WERI-Rb-1 (cell line): Measurements from ENCODE around the gene CTNNA1.

ENCODE experiments used
- DNase-seq: peaks from one replicate; pipeline ENCODE4 v3.0.0-alpha.2; 2020
- H3K27ac ChIP-seq: fragments of 250-450 bp; sonication (Bioruptor Pico); 2 replicates; pipeline ENCODE4 v1.5.1; 2020; ENCODE audit warnings: mild to moderate bottlenecking, moderate library complexity
- H3K27me3 ChIP-seq: fragments of 250-450 bp; sonication (Bioruptor Pico); 2 replicates; pipeline ENCODE4 v1.5.1; 2021; ENCODE audit warnings: mild to moderate bottlenecking, low read depth, moderate library complexity; ENCODE audit not compliant: insufficient read depth, severe bottlenecking
- H3K36me3 ChIP-seq: fragments of 250-450 bp; sonication (Bioruptor Pico); 2 replicates; pipeline ENCODE4 v1.5.1; 2020; ENCODE audit warnings: mild to moderate bottlenecking, moderate library complexity
- H3K4me3 ChIP-seq: 2 replicates; pipeline ENCODE4 v1.5.1; 2011; ENCODE audit warnings: low read depth, mild to moderate bottlenecking, control low read depth, low read length
- H3K9me3 ChIP-seq: fragments of 250-450 bp; sonication (Bioruptor Pico); 2 replicates; pipeline ENCODE4 v1.5.1; 2021; ENCODE audit warnings: mild to moderate bottlenecking, moderate library complexity; ENCODE audit not compliant: severe bottlenecking
- TF ChIP-seq, protein P1 (sequence below): IDR thresholded peaks from 2 replicates; pipeline ENCODE4 v1.5.1; 2011; ENCODE audit warnings: low read depth, mild to moderate bottlenecking, control low read depth, inconsistent platforms, low read length

The CTNNA1 gene

GRCh38 chr5:138944527-138945322 lies 191.5 kb downstream of the CTNNA1 start:
- TF ChIP-seq, protein P1, sequence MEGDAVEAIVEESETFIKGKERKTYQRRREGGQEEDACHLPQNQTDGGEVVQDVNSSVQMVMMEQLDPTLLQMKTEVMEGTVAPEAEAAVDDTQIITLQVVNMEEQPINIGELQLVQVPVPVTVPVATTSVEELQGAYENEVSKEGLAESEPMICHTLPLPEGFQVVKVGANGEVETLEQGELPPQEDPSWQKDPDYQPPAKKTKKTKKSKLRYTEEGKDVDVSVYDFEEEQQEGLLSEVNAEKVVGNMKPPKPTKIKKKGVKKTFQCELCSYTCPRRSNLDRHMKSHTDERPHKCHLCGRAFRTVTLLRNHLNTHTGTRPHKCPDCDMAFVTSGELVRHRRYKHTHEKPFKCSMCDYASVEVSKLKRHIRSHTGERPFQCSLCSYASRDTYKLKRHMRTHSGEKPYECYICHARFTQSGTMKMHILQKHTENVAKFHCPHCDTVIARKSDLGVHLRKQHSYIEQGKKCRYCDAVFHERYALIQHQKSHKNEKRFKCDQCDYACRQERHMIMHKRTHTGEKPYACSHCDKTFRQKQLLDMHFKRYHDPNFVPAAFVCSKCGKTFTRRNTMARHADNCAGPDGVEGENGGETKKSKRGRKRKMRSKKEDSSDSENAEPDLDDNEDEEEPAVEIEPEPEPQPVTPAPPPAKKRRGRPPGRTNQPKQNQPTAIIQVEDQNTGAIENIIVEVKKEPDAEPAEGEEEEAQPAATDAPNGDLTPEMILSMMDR: no peak
- Histone ChIP-seq H3K27ac (no peak overlapping the region), H3K9me3 (no peaks in the 10 kb centered on the region), H3K4me3 (no peak overlapping the region), H3K36me3 (peaks cover 19% of the 10 kb centered on the region), H3K27me3 (no peaks in the 10 kb centered on the region)
- DNase-seq: no peak

DNA sequence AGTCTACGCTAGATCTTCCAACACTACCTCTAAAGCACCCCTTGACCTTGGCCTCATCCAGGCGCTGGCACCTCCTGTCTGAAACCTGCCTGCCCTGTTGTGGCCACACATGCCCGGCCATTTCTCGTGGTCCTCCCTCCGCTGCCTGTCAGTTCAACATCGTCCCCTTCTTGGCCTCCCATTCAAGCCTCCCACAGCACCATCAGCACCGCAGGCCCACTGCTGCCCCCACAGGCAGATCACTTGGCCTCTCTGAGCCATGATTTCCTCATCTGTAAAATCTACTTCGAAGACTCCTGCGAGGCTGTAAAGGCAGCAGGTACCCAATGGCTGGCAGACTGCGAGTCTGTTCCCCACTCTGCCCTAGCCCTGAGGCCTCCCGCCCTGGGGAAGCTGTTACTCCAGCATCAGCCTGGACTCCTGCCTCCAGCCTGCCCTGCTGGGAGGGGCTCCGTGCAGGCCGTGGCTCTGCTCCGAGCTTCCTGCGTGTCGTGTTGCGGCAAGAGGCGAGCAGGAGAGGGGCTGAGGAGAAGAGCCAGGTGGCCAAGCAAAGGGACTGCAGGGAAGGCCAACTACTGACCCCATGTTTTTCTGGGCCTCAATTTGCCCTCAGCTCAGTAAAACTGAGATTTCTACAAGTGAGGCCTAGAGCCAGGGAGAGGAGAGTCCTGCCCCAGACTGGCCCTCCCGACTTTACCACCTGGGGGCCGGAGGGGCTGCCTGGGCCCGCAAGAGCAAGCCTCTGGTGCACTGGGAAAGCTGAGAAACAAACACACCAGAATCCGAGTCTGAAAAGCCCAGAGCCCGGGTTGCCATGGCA lies 192.4 kb downstream of the CTNNA1 start:
- Histone ChIP-seq H3K4me3 (no peak overlapping the region), H3K27me3 (no peaks in the 10 kb centered on the region), H3K36me3 (peaks cover 19% of the 10 kb centered on the region), H3K9me3 (no peaks in the 10 kb centered on the region), H3K27ac (no peak overlapping the region)
- no peak for DNase-seq
- TF ChIP-seq, protein P1: 0 out of 2 replicates have a peak, but pooled peaks have one; percentile 13

DNA sequence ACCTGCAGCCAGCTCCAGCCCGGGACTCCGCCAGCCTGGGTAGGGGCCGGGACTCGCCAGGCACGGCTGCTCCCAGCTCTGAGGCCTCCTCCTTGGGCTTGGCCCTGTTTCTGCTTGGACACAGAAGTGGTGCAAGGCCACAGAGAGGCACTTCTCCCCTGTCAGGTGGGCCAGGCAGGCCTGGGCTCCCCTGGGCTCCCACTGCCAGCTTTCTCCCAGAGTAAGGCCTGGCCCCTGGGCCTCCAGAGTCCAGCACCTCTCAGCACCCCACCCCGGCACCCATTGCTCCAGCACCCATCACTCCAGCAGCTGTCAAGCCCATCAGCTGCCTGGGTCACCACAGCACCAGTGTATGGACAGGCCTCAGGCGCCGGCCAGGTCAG lies 193.0 kb downstream of the CTNNA1 start:
- no peak for DNase-seq
- Histone ChIP-seq H3K27ac (no peak overlapping the region), H3K36me3 (peaks cover 19% of the 10 kb centered on the region), H3K9me3 (no peaks in the 10 kb centered on the region), H3K27me3 (no peaks in the 10 kb centered on the region), H3K4me3 (no peak overlapping the region)
- TF ChIP-seq, protein P1: no peak

DNA sequence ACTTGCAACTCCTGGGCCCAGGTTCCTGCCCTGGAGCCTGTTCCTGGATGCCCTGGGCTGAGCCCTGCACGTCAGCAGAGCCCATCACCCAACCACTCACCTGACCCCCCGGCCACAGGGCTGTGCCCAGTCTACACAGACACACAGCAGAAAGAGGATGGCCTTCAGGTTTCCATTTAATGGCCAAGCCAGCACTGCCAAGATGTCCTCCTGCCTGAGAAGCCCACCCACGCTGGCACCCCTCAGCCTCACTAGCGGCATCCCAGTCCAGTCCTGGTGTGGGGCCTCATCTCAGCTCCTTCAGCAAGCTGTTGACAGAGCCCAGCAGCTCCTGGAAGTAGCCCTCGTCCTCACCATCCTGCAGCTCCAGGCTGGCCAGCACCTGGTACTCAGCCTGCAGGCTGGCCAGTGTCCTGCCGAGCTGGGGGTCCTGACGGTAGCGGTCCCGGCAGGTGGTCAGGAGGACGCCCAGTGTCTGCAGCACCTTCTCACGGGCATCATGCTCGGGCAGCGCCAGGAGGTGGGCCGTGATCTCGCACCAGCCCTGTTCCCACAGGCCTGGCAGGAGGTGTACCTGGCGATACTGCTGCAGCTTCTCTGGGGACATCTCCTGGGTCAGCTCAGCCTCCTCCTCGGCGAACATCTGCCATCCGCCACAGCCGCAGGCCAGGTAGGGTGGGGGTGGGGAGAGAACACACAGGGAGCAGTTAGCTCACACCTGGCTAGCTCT lies 193.8 kb downstream of the CTNNA1 start:
- H3K4me3 ChIP-seq: no peak overlapping the region
- H3K27ac ChIP-seq: no peak overlapping the region
- H3K27me3 ChIP-seq: no peaks in the 10 kb centered on the region
- TF ChIP-seq, protein P1: no peak
- H3K36me3 ChIP-seq: peaks cover 19% of the 10 kb centered on the region
- no peaks in the 10 kb centered on the region for H3K9me3 ChIP-seq
- no peak for DNase-seq

DNA sequence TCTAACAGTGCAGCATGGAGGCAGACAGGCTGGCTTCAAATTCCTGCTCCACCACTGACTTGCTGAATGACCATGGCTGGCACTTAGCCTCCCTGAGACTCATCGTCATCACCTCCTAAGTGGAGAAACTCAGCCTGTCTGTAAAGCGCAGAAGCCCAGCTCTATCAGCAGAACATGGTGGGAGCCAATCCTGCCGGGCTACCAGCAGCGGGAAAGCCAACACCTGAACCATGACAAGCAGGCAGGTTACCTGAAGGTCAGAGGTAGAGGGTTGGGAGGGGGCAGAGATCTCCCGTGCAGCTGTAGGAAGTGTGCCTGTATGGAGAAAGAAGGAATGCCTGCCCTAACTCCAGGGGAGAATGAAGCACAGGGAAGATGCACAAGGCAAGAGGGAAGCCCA lies 194.6 kb downstream of the CTNNA1 start:
- DNase-seq: no peak
- Histone ChIP-seq H3K4me3 (no peak overlapping the region), H3K9me3 (no peaks in the 10 kb centered on the region), H3K36me3 (peaks cover 19% of the 10 kb centered on the region), H3K27ac (no peak overlapping the region), H3K27me3 (no peaks in the 10 kb centered on the region)
- TF ChIP-seq, protein P1: no peak
